ENCODE measurements around the gene MAP1LC3A.

The MAP1LC3A gene

DNA sequence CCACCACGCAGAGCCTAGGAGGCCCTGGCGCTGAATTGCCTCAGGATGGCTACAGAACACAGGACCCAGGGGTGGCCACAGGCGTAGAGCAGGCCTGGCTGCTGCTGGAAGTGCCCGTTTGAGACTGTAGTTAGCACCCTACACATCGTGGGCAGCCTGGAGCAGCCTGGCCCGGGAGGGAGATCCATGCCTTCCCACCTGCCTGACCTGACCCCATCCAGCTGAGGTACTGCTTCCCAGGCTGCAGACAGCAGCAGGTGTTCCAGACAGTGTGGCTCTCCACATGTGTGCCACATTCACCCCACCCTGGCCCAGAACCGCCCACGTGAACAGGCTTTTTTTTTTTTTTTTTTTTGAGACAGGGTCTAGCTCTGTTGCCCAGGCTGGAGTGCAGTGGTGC lies 20.9 kb upstream of the MAP1LC3A start:
- no peak overlapping the region for H4K8ac ChIP-seq (ENCODE audit: low read depth, low read length)
- H3K9me3 ChIP-seq (replicated peaks in 1 of 2; ENCODE audit: control insufficient read depth in 2 of 2, insufficient read depth in 1 of 2, low read depth in 1 of 2, low read length in 2 of 2): no peaks in the 10 kb centered on the region
- H4K91ac ChIP-seq (ENCODE audit: low read depth, low read length, poor library complexity): no peak overlapping the region
- no peak for DNase-seq (ENCODE audit: low spot score)
- no peak overlapping the region for H2AK5ac ChIP-seq (ENCODE audit: low read depth, low read length)
- H2BK15ac ChIP-seq (ENCODE audit: low read length): no peak overlapping the region
- no peak overlapping the region for H2BK12ac ChIP-seq (ENCODE audit: low read length)
- peaks cover 4% of the 10 kb centered on the region for H3K79me1 ChIP-seq (ENCODE audit: low read depth, low read length)
- no peak overlapping the region for H3K23ac ChIP-seq (ENCODE audit: low read depth, low read length, poor library complexity)
- H3K4me1 ChIP-seq (ENCODE audit: control insufficient read depth in 2 of 2, insufficient read depth in 1 of 2, low read depth in 1 of 2, low read length in 2 of 2): no peaks in the 10 kb centered on the region
- H3K36me3 ChIP-seq (replicated peaks in 1 of 2; ENCODE audit: control insufficient read depth in 2 of 2, insufficient read depth in 2 of 2, low read length in 2 of 2): peaks cover 54 to 92% of the 10 kb centered on the region in 2 donors
- H3K27me3 ChIP-seq (ENCODE audit: control insufficient read depth in 3 of 3, insufficient read depth in 3 of 3, low read depth in 1 of 3, low read length in 3 of 3): no peaks in the 10 kb centered on the region
- no peak overlapping the region for H2AFZ ChIP-seq (ENCODE audit: low read length)
- H2BK5ac ChIP-seq (ENCODE audit: low read length): no peak overlapping the region
- no peak overlapping the region for H3K27ac ChIP-seq (replicated peaks; ENCODE audit: low read length)
- no CpG with 5 or more reads among the region's 8 CpGs for WGBS, 2 donors (ENCODE audit: extremely low coverage in 2 of 2, insufficient read length in 2 of 2, insufficient replicate concordance in 1 of 2)
- H3K4me3 ChIP-seq (ENCODE audit: low read length in 2 of 2): no peak overlapping the region
- no peak overlapping the region for H2BK120ac ChIP-seq (ENCODE audit: low read depth, low read length)
- H3K9ac ChIP-seq (ENCODE audit: low read depth, low read length, poor library complexity): no peak overlapping the region
- H3K14ac ChIP-seq (ENCODE audit: low read length): no peak overlapping the region
- no peak overlapping the region for H3K4ac ChIP-seq (ENCODE audit: low read length)
- H3K4me2 ChIP-seq (ENCODE audit: insufficient read depth, low read length, poor library complexity, severe bottlenecking): no peak overlapping the region
- no peak overlapping the region for H3K18ac ChIP-seq (ENCODE audit: low read length)

DNA sequence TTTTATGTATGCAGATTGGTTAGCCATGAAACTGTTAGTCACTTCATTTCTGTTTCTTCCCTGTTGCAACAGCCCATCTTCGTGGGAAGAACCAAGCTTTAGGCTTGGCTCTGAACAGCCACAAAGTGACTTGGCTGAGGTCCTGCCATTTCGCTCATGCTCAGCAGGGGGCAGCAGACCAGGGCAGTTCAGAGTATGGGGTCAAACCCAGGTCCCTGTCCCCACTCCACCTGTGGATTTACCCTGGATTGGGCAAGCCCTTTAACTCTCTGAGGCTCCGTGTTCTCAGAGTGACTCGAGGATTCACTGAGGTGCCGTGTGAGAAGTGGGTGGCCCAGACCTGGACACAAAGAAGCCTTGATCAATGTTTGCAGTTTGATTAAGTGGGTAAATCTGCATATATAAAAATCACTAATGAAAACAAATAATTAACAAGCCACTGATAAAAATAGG lies 19.8 kb upstream of the MAP1LC3A start:
- no peak overlapping the region for H3K18ac ChIP-seq (ENCODE audit: low read length)
- no peak overlapping the region for H2BK15ac ChIP-seq (ENCODE audit: low read length)
- H4K91ac ChIP-seq (ENCODE audit: low read depth, low read length, poor library complexity): no peak overlapping the region
- H3K27me3 ChIP-seq (ENCODE audit: control insufficient read depth in 3 of 3, insufficient read depth in 3 of 3, low read depth in 1 of 3, low read length in 3 of 3): no peaks in the 10 kb centered on the region
- no peak overlapping the region for H3K14ac ChIP-seq (ENCODE audit: low read length)
- no peaks in the 10 kb centered on the region for H3K4me1 ChIP-seq (ENCODE audit: control insufficient read depth in 2 of 2, insufficient read depth in 1 of 2, low read depth in 1 of 2, low read length in 2 of 2)
- no peak overlapping the region for H2BK120ac ChIP-seq (ENCODE audit: low read depth, low read length)
- WGBS, 2 donors (ENCODE audit: extremely low coverage in 2 of 2, insufficient read length in 2 of 2, insufficient replicate concordance in 1 of 2): no CpG with 5 or more reads among the region's 5 CpGs
- DNase-seq (ENCODE audit: low spot score): no peak
- H2BK5ac ChIP-seq (ENCODE audit: low read length): no peak overlapping the region
- H4K8ac ChIP-seq (ENCODE audit: low read depth, low read length): no peak overlapping the region
- no peaks in the 10 kb centered on the region for H3K79me1 ChIP-seq (ENCODE audit: low read depth, low read length)
- H2AK5ac ChIP-seq (ENCODE audit: low read depth, low read length): no peak overlapping the region
- peaks cover 48 to 84% of the 10 kb centered on the region in 2 donors for H3K36me3 ChIP-seq (replicated peaks in 1 of 2; ENCODE audit: control insufficient read depth in 2 of 2, insufficient read depth in 2 of 2, low read length in 2 of 2)
- H3K9ac ChIP-seq (ENCODE audit: low read depth, low read length, poor library complexity): no peak overlapping the region
- H2AFZ ChIP-seq (ENCODE audit: low read length): no peak overlapping the region
- H2BK12ac ChIP-seq (ENCODE audit: low read length): no peak overlapping the region
- no peak overlapping the region for H3K4me3 ChIP-seq (ENCODE audit: low read length in 2 of 2)
- H3K4ac ChIP-seq (ENCODE audit: low read length): no peak overlapping the region
- H3K27ac ChIP-seq (replicated peaks; ENCODE audit: low read length): no peak overlapping the region
- H3K9me3 ChIP-seq (replicated peaks in 1 of 2; ENCODE audit: control insufficient read depth in 2 of 2, insufficient read depth in 1 of 2, low read depth in 1 of 2, low read length in 2 of 2): no peaks in the 10 kb centered on the region
- H3K23ac ChIP-seq (ENCODE audit: low read depth, low read length, poor library complexity): no peak overlapping the region
- no peak overlapping the region for H3K4me2 ChIP-seq (ENCODE audit: insufficient read depth, low read length, poor library complexity, severe bottlenecking)

DNA sequence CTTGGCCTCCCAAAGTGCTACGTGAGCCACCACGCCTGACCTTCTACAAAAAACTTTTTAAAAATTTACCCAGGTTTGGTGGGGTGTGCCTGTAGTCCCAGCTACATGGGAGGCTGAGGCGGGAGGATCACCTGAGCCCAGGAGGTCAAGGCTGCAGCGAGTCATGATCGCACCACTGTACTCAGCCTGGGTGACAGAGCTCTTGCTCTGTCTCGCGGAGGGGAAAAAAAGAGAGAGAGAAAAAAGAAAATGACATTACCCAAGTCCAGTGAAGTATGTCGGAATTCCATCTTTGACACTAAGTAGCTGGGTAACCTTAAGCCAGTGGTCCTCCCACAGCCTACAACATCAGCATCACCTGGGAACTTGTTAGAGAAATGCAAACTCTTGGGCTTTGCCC lies 18.8 kb upstream of the MAP1LC3A start:
- H3K27me3 ChIP-seq (ENCODE audit: control insufficient read depth in 3 of 3, insufficient read depth in 3 of 3, low read depth in 1 of 3, low read length in 3 of 3): no peaks in the 10 kb centered on the region
- peaks cover 0 to 4% of the 10 kb centered on the region in 2 donors for H3K4me1 ChIP-seq (ENCODE audit: control insufficient read depth in 2 of 2, insufficient read depth in 1 of 2, low read depth in 1 of 2, low read length in 2 of 2)
- H3K36me3 ChIP-seq (replicated peaks in 1 of 2; ENCODE audit: control insufficient read depth in 2 of 2, insufficient read depth in 2 of 2, low read length in 2 of 2): peaks cover 41 to 75% of the 10 kb centered on the region in 2 donors
- no peak overlapping the region for H4K8ac ChIP-seq (ENCODE audit: low read depth, low read length)
- no peak overlapping the region for H3K9ac ChIP-seq (ENCODE audit: low read depth, low read length, poor library complexity)
- no peak for DNase-seq (ENCODE audit: low spot score)
- no peak overlapping the region for H2BK120ac ChIP-seq (ENCODE audit: low read depth, low read length)
- H2BK5ac ChIP-seq (ENCODE audit: low read length): no peak overlapping the region
- H2BK15ac ChIP-seq (ENCODE audit: low read length): no peak overlapping the region
- no peak overlapping the region for H2AK5ac ChIP-seq (ENCODE audit: low read depth, low read length)
- H2BK12ac ChIP-seq (ENCODE audit: low read length): no peak overlapping the region
- H3K9me3 ChIP-seq (replicated peaks in 1 of 2; ENCODE audit: control insufficient read depth in 2 of 2, insufficient read depth in 1 of 2, low read depth in 1 of 2, low read length in 2 of 2): no peaks in the 10 kb centered on the region
- H3K4me2 ChIP-seq (ENCODE audit: insufficient read depth, low read length, poor library complexity, severe bottlenecking): no peak overlapping the region
- H2AFZ ChIP-seq (ENCODE audit: low read length): no peak overlapping the region
- H3K4me3 ChIP-seq (ENCODE audit: low read length in 2 of 2): no peak overlapping the region
- no CpG with 5 or more reads among the region's 8 CpGs for WGBS, 2 donors (ENCODE audit: extremely low coverage in 2 of 2, insufficient read length in 2 of 2, insufficient replicate concordance in 1 of 2)
- no peak overlapping the region for H3K23ac ChIP-seq (ENCODE audit: low read depth, low read length, poor library complexity)
- no peak overlapping the region for H3K14ac ChIP-seq (ENCODE audit: low read length)
- H3K79me1 ChIP-seq (ENCODE audit: low read depth, low read length): no peaks in the 10 kb centered on the region
- H3K18ac ChIP-seq (ENCODE audit: low read length): no peak overlapping the region
- H4K91ac ChIP-seq (ENCODE audit: low read depth, low read length, poor library complexity): no peak overlapping the region
- no peak overlapping the region for H3K27ac ChIP-seq (replicated peaks; ENCODE audit: low read length)
- H3K4ac ChIP-seq (ENCODE audit: low read length): no peak overlapping the region

DNA sequence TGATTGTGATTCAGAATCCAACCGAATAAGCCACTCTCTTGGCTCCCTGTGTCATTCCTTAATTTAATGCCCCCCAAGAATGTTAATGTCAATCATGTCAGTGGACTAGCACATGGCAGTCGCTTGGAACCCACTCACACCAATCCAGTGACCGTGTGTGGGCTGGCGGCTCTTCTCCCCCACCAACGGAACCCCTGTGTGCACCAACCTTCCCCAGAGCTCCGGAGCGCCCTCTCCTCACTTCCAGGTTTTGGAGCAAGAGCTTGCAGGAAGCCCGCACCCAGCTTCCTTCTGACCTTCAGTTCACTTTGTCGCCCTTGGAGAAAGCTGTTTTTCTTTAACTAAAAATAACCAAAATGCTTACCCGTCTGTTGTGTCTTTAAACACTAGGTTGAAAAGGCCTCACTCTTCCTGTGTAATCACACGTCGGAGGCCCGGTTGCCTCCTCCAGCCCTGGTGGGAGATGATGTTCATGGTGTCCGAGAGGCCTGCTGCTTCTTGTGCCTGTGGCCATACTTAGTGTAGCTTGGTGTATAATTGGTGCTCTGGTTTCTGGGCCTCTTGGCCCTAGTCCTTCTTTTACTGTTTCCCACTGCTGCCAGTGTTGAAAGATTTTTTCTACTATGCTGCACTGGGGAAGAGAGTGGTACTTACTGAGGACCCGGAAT lies 17.8 kb upstream of the MAP1LC3A start:
- no peak overlapping the region for H4K91ac ChIP-seq (ENCODE audit: low read depth, low read length, poor library complexity)
- no peak overlapping the region for H2BK120ac ChIP-seq (ENCODE audit: low read depth, low read length)
- no peak for DNase-seq (ENCODE audit: low spot score)
- no peak overlapping the region for H2AK5ac ChIP-seq (ENCODE audit: low read depth, low read length)
- H3K4ac ChIP-seq (ENCODE audit: low read length): no peak overlapping the region
- peaks cover 0 to 4% of the 10 kb centered on the region in 2 donors for H3K4me1 ChIP-seq (ENCODE audit: control insufficient read depth in 2 of 2, insufficient read depth in 1 of 2, low read depth in 1 of 2, low read length in 2 of 2)
- H3K18ac ChIP-seq (ENCODE audit: low read length): no peak overlapping the region
- H2BK5ac ChIP-seq (ENCODE audit: low read length): peak overlapping the region; percentile 16
- H3K9me3 ChIP-seq (replicated peaks in 1 of 2; ENCODE audit: control insufficient read depth in 2 of 2, insufficient read depth in 1 of 2, low read depth in 1 of 2, low read length in 2 of 2): no peaks in the 10 kb centered on the region
- no peaks in the 10 kb centered on the region for H3K27me3 ChIP-seq (ENCODE audit: control insufficient read depth in 3 of 3, insufficient read depth in 3 of 3, low read depth in 1 of 3, low read length in 3 of 3)
- peaks cover 32 to 65% of the 10 kb centered on the region in 2 donors for H3K36me3 ChIP-seq (replicated peaks in 1 of 2; ENCODE audit: control insufficient read depth in 2 of 2, insufficient read depth in 2 of 2, low read length in 2 of 2)
- H3K79me1 ChIP-seq (ENCODE audit: low read depth, low read length): no peaks in the 10 kb centered on the region
- no peak overlapping the region for H3K27ac ChIP-seq (replicated peaks; ENCODE audit: low read length)
- H3K4me3 ChIP-seq (ENCODE audit: low read length in 2 of 2): no peak overlapping the region
- no peak overlapping the region for H3K9ac ChIP-seq (ENCODE audit: low read depth, low read length, poor library complexity)
- H3K23ac ChIP-seq (ENCODE audit: low read depth, low read length, poor library complexity): no peak overlapping the region
- no CpG with 5 or more reads among the region's 15 CpGs for WGBS, 2 donors (ENCODE audit: extremely low coverage in 2 of 2, insufficient read length in 2 of 2, insufficient replicate concordance in 1 of 2)
- no peak overlapping the region for H2BK15ac ChIP-seq (ENCODE audit: low read length)
- no peak overlapping the region for H3K4me2 ChIP-seq (ENCODE audit: insufficient read depth, low read length, poor library complexity, severe bottlenecking)
- H2AFZ ChIP-seq (ENCODE audit: low read length): no peak overlapping the region
- H4K8ac ChIP-seq (ENCODE audit: low read depth, low read length): no peak overlapping the region
- no peak overlapping the region for H2BK12ac ChIP-seq (ENCODE audit: low read length)
- no peak overlapping the region for H3K14ac ChIP-seq (ENCODE audit: low read length)

Data from neuronal stem cell (in vitro differentiated cells).